ENCODE data around the gene SMYD5. TPM values are rescaled to one million over a fixed set of nuclear protein-coding genes. Genes with fewer than 3 reads are reported as not detected.

The SMYD5 gene
- total RNA-seq, 1 donor from 2014 or later, result 10.1 TPM

DNA sequence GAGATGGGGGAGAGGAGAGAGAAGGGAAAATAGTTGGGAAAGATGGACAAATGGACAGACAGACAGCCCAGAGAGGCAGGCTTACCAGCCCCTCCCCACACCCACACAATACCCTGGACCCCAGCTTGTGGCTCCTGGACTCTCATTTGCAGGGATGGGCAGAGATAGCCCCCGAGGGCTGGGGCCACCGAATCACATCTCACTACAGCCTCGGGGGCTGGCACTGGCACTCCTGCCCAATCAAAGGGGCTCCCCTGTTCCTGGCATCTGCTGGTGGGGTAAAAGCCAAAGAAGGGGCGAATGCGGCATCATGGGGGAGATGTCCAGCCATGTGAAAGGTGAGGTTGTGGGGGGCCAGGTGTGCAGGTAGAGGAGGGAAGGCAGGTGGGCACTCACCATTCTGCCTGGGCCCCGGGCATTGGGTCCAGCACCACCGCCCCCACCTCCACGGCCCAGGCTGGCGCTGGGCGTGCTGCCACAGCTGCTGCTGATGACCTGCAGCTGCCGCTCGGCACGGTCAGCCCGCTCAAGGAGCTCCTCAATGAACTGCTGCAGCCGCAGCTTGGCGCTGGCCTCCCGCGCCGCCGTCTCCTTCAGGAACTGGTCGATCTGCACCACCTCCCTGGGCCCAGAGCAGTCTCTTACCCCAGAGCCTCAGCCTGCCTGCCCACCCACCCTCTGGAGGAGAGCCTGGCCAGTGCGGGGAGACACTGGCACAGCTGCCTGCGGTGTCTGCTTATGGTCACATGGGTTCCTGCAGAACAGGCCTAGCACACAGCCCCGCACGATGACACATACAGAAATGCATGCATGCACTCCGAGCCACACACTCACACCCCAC lies 52.2 kb downstream of the SMYD5 start:
- H3K4me1 ChIP-seq, result peaks cover 3 to 6% of the 10 kb centered on the region in 2 donors
- H3K27ac ChIP-seq, result no peak overlapping the region
- intact Hi-C loops (cut with DNase I), result no loop called here
- DNase-seq (ENCODE audit: low spot score in 2 of 2), result no peak
- TF ChIP-seq, protein P1, sequence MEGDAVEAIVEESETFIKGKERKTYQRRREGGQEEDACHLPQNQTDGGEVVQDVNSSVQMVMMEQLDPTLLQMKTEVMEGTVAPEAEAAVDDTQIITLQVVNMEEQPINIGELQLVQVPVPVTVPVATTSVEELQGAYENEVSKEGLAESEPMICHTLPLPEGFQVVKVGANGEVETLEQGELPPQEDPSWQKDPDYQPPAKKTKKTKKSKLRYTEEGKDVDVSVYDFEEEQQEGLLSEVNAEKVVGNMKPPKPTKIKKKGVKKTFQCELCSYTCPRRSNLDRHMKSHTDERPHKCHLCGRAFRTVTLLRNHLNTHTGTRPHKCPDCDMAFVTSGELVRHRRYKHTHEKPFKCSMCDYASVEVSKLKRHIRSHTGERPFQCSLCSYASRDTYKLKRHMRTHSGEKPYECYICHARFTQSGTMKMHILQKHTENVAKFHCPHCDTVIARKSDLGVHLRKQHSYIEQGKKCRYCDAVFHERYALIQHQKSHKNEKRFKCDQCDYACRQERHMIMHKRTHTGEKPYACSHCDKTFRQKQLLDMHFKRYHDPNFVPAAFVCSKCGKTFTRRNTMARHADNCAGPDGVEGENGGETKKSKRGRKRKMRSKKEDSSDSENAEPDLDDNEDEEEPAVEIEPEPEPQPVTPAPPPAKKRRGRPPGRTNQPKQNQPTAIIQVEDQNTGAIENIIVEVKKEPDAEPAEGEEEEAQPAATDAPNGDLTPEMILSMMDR (IDR thresholded peaks at IDR 0.05), result no peak
- H3K9me3 ChIP-seq, result no peaks in the 10 kb centered on the region
- peaks cover 4% of the 10 kb centered on the region for H3K27me3 ChIP-seq
- no peak overlapping the region for H3K4me3 ChIP-seq
- no peaks in the 10 kb centered on the region for H3K36me3 ChIP-seq

DNA sequence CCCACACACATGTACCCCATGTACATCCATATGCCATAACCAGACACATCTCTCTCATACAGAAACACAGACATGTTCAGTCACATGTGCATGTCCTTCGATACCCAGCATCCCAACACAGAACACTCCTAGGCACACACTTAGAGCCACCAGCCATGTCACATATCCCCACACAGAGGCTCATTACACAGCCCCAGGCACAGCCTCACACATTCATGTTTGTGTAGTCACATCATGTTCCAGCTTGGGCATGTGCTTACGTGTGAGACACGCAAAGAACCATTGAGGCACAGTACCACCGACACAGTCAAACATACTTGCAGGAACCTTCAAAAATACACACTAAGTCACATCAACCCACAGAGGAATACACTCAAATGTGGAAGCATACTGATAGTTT lies 53.0 kb downstream of the SMYD5 start:
- Histone ChIP-seq H3K27ac (no peak overlapping the region), H3K27me3 (peaks cover 4% of the 10 kb centered on the region), H3K4me1 (peaks cover 3 to 6% of the 10 kb centered on the region in 2 donors), H3K36me3 (no peaks in the 10 kb centered on the region), H3K9me3 (no peaks in the 10 kb centered on the region), H3K4me3 (no peak overlapping the region)
- intact Hi-C loops (cut with DNase I), result no loop called here
- TF ChIP-seq, protein P1 (IDR thresholded peaks at IDR 0.05), result no peak
- no peak for DNase-seq (ENCODE audit: low spot score in 2 of 2)

DNA sequence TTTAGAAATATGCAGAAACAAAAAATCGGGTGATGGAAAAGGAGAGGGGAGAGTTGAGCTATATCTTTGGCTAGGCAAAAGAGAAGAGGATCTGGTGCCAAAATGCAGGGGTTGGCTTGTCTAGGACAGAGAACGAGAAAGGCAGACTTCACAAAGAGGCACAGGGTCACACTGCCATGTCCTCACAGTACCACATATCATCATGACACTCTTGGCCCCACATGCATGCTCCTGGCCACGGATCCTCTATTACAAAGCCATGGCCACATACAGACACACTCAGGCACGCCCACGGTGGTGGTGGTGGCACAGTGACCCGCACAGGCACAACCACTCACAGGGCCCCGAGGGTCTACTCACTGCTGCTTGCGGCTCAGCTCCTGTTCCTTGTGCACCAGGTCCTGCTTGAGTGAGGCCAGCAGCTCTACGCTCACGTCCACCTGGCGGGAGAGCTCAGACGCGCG lies 54.4 kb downstream of the SMYD5 start:
- DNase-seq (ENCODE audit: low spot score in 2 of 2), result no peak
- no peaks in the 10 kb centered on the region for H3K36me3 ChIP-seq
- no peaks in the 10 kb centered on the region for H3K9me3 ChIP-seq
- TF ChIP-seq, protein P1 (IDR thresholded peaks at IDR 0.05), result no peak
- H3K27ac ChIP-seq, result no peak overlapping the region
- H3K4me3 ChIP-seq, result peak overlapping the region; percentile 27 to 49
- H3K27me3 ChIP-seq, result peaks cover 4% of the 10 kb centered on the region
- intact Hi-C loops (cut with DNase I), result no loop called here
- peaks cover 3 to 6% of the 10 kb centered on the region in 2 donors for H3K4me1 ChIP-seq

DNA sequence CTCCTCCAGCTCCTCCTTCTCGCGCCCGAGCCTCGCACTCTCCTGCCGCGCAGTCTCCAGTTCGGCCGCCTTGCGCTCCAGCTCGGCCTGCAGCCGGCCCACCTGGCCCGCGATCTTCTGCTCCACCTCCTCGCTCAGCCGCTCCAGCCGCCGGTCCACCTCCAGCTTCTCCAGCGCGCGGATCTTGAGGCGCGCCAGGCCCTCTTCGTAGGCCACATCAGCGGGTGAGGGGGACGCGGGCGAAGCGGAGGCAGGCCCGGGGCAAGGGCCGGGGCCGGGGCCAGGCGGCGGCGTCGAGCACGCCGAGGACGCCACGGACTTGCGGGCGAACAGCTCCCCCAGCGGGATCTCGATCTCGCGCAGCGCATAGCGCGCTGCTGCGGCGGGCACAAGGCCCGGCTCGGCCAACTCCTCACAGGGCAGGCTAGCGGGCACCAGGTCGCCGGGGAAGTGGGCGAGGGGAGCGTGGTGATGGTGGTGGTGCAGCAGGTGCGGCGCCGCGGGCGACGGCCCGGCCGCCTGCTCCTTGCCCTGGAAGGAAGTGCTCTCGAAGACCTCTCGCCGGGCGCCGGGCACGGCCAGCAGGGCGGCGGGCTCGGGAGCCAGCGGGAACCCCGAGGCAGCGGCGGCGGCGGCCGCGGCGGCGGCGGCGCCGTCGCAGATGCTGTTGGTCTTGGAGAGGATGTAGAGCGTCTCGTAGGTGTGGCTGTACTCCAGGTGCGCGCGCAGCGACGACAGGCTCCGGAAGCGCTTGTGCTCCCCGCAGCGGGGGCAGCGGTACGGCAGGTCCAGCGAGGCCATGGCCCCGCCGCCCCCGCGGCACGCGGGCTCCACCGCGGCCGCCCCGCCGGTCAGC lies 55.0 kb downstream of the SMYD5 start:
- DNase-seq (ENCODE audit: low spot score in 2 of 2), result no peak
- Histone ChIP-seq H3K27me3 (peaks cover 4% of the 10 kb centered on the region), H3K36me3 (no peaks in the 10 kb centered on the region), H3K4me3 (peak overlapping the region; percentile 27 to 49), H3K4me1 (peaks cover 3 to 6% of the 10 kb centered on the region in 2 donors), H3K27ac (no peak overlapping the region), H3K9me3 (no peaks in the 10 kb centered on the region)
- TF ChIP-seq, protein P1 (IDR thresholded peaks at IDR 0.05), result no peak
- intact Hi-C loops (cut with DNase I), result no loop called here

DNA sequence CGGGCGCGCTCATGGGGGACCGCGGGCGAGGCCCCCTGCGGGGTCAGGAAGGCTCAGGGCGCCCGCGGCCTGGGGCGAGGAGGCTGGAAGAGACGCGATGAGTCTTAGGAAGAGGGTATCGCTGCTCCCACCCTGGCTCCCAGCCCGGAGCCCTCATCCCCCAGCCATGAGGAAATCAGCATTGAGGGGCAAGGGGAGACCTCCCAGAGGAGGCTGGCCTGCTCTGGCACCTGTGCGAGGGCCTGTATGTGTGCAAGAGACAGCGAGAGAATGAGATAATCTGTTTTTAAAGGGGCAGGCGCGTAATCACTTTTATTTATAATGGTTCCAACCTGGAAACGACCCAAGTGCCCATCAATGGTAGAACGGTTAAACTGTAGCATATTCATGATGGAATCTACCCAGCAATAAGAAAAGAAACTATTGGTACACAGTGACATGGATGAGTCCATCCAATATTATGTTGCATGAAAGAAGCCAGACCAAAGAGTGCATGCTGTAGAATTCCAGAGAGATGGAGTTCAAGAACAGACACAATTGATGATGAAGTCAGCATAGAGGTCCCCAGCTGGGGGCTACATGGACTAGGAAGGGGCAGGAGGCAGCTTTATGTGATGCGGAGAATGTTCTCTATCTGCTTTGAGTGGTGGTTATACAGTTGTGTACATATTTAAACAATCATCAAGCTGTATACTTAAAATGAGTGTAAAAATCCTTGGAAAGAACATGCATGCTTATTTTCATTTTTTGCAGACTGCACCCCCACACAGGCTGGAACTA lies 55.8 kb downstream of the SMYD5 start:
- Histone ChIP-seq H3K4me1 (peaks cover 3 to 6% of the 10 kb centered on the region in 2 donors), H3K9me3 (no peaks in the 10 kb centered on the region), H3K27me3 (peaks cover 4% of the 10 kb centered on the region), H3K4me3 (peak overlapping the region; percentile 23 to 49), H3K36me3 (no peaks in the 10 kb centered on the region), H3K27ac (no peak overlapping the region)
- no peak for DNase-seq (ENCODE audit: low spot score in 2 of 2)
- intact Hi-C loops (cut with DNase I), result no loop called here
- TF ChIP-seq, protein P1 (IDR thresholded peaks at IDR 0.05), result no peak
